IPS DF 4.7 (cell line): ENCODE measurements around the gene HLA-DRA.

ENCODE experiments used
- DNase-seq: peaks from one replicate; pipeline ENCODE4 v3.0.0-alpha.2; 2013; ENCODE audit warnings: low spot score; ENCODE audit errors: extremely low read depth

The HLA-DRA gene

GRCh38 chr6:32439602-32440214 is at the start of gene HLA-DRA:
TSS of gene HLA-DRA (plus strand) at chr6:32439887. CDS start at chr6:32439951, 64 bp downstream.
- DNase-seq = peak; percentile 64

DNA sequence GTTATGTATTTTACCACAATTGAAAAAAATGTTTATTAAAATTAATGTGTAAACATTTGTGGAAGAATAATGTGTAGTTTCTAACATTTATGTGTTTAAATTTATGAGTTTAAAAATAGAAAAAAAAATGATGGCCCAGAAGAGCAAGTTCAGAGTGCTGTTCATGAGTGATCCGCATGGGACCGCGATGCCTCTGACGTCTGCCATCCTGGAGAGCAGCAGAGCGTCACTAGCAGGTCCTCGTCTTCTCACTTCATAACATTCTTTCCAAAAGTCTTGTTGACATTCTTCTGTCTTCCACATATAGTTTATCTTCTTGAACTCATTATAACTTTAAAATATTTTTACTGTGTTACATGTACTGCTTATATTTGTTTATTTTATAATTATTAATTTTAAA is 48.2 kb upstream of the HLA-DRA start:
- DNase-seq = no peak

DNA sequence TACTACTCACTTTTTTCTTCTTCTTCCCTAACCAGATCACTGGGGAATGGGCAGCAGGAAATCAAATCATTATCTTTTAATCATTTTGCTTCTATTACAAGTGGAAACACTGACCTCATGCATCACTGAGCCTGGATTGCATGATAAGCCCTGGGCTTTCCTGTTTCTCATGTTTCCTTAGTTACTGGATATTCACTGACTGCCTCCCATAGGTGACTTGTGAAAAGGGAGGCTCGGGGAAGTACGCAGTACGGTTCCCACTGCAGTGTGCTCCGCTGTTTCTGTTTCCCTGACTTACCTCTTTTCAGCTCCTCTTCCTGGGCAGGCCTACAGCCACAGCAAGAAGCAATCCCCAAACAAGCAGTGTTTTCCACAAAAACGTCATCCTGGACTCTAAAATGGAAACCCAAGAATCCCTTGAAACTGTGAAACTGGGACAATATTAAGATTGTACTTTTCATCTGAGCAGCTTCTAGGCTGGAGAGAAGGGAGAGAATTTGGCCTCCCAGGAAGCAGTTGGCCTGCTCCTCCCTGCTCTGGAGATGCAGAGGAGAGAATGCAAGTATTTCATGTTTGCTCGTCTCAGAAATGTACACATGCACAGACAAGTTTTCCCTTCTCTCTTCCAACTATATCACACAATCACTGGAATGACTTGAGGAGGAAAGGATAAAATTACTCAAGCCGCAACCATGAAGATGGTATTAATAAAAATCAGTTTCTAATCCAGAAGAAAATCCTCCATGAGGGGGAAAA is 45.8 kb upstream of the HLA-DRA start:
- DNase-seq = no peak

DNA sequence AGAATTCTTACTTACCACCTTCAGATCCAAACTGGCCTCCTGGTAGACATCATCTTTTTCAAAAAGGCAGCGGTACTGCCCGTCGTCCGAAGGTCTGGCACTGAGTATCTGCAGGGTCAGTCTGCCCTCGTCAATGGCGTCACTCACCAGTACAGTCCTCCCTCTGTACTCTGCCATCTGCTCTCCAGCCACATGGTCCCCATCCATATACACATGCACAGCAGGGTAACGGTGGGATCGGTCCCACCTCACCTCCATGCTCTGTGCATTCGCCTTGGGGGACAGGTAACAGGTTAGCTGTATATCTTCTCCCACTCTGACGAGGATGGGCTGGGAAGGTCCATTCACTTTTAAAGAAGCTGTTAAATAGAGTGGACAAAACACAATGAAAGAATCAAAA is 43.7 kb upstream of the HLA-DRA start:
- no peak for DNase-seq

DNA sequence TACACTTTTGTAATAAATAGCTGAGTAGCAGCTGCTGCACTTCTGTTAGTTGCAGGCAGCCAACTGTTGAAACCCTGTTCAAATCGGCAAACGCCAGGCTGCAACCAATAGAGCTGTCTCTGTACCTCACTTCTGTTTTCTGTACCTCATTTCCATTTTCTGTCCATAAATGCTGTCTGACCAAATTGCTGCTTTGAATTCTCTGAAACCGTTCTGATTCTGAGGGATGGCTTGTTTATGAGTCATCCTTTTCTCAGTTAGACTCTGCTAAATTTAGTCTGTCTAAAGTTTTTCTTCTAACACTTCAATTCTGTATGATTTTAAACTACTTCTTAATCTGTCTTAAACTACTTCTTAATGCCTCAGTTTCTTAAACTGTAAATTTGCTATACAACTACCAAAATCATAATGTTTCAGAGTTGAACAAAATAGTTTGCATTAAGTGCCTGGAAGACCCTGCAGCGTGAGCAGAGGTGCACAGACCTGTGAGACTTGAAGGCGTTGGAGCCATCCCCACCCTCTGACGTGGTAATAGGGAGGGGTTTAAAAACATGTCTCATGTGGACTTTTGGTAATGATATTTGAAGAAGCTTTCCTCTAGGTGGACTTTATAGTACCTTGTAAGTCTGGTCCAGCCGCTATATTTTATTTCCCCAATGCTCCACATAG is 42.3 kb upstream of the HLA-DRA start:
- DNase-seq = no peak

GRCh38 chr6:32401284-32401963 is 38.3 kb upstream of the HLA-DRA start:
- DNase-seq = no peak

DNA sequence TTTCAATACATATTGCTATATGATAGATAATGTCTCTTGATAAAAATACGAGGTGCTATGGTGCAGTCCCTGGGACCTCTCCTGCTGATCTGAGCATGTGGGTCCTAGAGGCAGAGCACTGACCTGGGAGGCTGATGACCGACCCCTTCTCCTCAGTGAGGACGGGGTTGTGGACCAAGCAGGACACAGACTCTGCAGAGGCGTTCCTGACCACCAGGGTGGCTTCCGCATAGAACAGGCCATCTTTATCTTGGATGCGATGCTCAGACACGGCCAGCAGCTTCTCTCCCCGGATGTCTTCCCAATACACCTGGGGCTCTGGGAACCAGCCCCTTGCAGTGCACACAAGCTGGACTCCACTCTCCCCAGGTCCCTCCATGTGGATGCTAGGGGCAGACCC is 36.9 kb upstream of the HLA-DRA start:
- no peak for DNase-seq

- DNase-seq = no peak
These were observed 34.0 kb upstream of the HLA-DRA start for GRCh38 chr6:32405656-32406055.

DNA sequence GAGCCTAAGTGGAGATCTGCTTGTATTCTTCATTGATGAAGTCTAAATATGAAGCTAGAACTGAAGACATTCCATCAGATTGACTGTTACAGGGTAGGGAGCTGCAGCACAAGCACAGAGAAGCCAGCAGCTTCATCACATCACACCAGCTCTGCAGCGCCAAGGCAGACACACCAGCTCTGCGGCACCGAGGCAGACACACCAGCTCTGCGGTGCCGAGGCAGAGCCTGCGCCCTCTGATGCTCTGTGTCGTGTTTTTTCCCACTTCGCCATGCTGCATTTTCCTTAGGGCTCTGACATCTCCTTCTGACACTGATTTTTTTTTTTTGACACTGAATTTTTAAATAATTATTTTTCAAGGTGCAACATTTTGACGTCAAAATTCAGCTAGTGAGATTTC is 33.5 kb upstream of the HLA-DRA start:
- no peak for DNase-seq

GRCh38 chr6:32406857-32407256 is 32.8 kb upstream of the HLA-DRA start, which contains the start of gene BTNL2:
TSS of gene BTNL2 (minus strand) at chr6:32407181. CDS start at chr6:32407123, 58 bp downstream.
- no peak for DNase-seq

DNA sequence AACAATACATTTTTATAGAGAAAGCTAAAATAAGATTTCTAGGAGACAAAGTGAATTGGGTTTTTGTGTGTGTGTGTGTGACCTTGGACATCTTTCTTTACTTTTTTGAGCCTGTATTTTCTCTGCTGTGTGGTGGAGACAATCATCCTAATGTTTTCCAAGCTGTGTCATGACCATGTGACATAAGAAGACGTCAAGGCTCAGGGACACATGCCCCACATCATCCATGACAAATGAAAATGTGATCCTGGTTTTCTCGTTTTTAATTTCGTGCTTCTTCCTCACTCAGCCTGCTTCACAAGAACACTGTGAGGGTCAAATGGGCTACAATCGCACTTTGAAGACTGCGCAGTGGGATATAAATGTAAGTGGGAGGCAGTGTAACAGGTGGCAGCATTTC is 28.8 kb upstream of the HLA-DRA start:
- DNase-seq = no peak

- no peak for DNase-seq
These were observed 27.9 kb upstream of the HLA-DRA start for GRCh38 chr6:32411566-32412327.

DNA sequence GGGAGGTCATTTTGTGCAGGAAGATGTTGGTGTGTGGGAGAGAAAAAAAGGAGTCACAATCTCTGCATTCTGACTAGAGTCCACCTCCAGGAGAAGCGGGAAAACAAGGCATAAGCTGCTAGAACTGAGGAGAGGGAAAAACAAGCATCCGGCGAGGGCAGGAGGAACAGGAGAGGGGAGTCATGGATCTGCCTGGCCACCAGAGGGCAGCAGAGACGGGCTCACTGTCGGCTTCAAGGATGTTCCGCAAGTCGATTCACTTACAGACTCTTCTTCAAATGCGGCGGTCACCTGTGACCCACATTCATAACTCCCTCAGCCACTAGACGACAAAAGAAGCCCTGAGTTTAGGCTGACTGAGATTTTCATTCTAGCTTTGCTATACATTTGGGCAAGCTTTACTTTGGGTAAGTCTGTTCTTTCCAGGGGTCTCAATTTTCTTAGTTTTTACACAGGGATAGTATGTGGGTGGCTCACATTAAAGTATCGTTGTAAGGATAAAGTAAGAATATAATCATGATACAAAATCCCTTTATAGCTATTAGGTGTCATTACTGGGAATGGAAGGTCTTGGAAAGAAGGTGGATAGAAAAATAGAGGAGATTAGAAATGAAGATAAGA is 26.1 kb upstream of the HLA-DRA start:
- DNase-seq = peak; percentile 64

GRCh38 chr6:32415521-32416019 is 24.1 kb upstream of the HLA-DRA start:
- DNase-seq = peak; percentile 38

DNA sequence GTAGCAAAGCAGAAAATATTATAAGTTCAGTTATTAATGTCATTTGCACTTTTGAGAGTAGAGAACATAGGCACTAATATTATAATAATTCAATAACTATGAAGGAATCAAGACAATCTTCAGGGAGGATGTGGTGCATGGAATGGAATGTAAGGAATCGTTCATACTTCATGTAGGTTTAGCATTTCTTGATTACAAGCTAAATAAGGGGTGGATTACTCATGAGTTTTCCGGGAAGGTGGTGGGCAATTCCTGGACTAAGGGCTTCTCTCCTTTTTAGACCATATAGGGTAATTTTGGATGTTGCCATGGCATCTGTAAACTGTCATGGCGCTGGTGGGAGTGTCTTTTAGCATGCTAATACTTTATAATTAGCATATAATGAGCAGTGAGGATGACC is 23.7 kb upstream of the HLA-DRA start:
- DNase-seq = no peak

- no peak for DNase-seq
These were observed 14.9 kb upstream of the HLA-DRA start for GRCh38 chr6:32424589-32425300.

GRCh38 chr6:32426338-32426737 is 13.3 kb upstream of the HLA-DRA start:
- no peak for DNase-seq

DNA sequence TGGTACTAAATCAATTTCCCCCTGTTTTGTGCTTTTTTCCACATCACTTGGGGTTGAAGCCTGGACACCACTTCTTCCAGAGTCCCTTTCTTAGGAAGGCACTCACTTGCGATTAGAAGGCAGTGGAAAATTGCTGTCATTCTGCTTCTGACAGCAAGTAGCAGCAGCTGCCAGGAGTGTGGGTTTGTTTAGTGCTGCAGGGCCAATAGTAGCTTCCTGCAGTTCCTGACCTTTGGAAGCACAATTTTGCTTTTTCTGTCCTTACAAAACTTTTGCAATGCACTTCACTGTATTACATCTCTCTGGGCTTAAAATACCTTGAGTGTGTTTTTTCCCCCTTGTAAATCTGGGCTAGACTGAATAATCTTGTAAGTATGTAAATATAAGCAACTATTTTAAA is 12.5 kb upstream of the HLA-DRA start:
- no peak for DNase-seq

DNA sequence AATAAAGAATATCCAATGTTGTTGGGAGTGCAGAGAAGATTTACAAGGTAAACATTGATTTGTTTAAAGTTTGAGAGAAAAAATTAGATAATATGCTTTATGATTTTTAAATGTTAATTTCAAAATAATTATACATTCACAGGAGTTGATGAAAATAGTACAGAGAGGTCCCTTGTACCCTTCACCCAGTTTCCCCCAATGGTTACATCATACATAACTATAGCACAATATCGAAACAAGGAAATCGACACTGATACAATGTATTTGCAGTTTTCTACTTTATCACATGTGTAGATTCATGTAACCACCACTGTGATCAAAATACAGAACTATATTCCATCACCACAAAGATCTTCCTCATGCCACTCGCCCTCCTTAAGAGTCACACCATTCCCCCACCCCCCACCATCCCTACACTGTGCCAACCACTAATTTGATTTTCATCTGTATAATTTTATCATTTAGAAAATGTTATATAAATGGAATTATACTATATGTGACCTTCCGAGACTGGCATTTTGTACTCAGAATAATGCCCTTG is 11.7 kb upstream of the HLA-DRA start:
- no peak for DNase-seq

GRCh38 chr6:32430179-32430578 is 9.5 kb upstream of the HLA-DRA start:
- no peak for DNase-seq
